ENCODE data around the gene CD38.

CD38 gene

DNA sequence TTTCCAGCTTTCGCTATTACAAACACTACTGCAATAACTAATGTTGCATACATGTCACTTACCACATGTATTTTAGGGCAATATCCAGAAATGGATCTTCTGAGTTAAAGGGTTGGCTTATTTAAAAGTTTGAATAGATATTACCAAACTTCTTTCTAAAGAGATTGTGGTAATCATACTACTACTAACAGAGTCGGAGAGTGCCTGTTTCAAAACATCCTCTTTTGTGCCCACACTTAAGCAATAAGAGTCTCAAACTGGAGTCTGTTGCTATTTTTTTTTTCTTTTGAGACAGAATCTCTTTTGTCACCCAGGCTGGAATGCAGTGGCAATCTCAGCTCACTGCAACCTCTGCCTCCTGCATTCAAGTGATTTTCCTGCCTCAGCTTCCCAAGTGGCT is 124.6 kb downstream of the CD38 start:
- Histone ChIP-seq H3K4me3 (ENCODE audit: low read depth in 1 of 2, low read length in 2 of 2) (no peak overlapping the region), H3K27me3 (ENCODE audit: insufficient read depth, low read length, poor library complexity) (no peaks in the 10 kb centered on the region), H3K4me2 (ENCODE audit: insufficient read depth, low read length) (no peak overlapping the region), H3K9ac (ENCODE audit: low read depth, low read length) (no peak overlapping the region), H4K20me1 (ENCODE audit: insufficient read depth, low read length) (no peaks in the 10 kb centered on the region), H3K27ac (ENCODE audit: low read length) (no peak overlapping the region), H3K4me1 (ENCODE audit: insufficient read depth, low read length) (no peaks in the 10 kb centered on the region), H2AFZ (ENCODE audit: low read depth, low read length) (no peak overlapping the region), H3K36me3 (ENCODE audit: insufficient read depth, low read length) (no peaks in the 10 kb centered on the region), H3K9me3 (ENCODE audit: insufficient read depth, low read length, severe bottlenecking) (no peaks in the 10 kb centered on the region), H3K79me2 (ENCODE audit: insufficient read depth, low read length) (no peaks in the 10 kb centered on the region)
- no peak for DNase-seq
- no peak for ATAC-seq (ENCODE audit: insufficient read depth, low read depth)
- TF ChIP-seq EZH2 (IDR thresholded peaks at IDR 0.05; ENCODE audit: borderline replicate concordance, low read depth, low read length, severe bottlenecking) = no peak
- TF ChIP-seq, protein P1, sequence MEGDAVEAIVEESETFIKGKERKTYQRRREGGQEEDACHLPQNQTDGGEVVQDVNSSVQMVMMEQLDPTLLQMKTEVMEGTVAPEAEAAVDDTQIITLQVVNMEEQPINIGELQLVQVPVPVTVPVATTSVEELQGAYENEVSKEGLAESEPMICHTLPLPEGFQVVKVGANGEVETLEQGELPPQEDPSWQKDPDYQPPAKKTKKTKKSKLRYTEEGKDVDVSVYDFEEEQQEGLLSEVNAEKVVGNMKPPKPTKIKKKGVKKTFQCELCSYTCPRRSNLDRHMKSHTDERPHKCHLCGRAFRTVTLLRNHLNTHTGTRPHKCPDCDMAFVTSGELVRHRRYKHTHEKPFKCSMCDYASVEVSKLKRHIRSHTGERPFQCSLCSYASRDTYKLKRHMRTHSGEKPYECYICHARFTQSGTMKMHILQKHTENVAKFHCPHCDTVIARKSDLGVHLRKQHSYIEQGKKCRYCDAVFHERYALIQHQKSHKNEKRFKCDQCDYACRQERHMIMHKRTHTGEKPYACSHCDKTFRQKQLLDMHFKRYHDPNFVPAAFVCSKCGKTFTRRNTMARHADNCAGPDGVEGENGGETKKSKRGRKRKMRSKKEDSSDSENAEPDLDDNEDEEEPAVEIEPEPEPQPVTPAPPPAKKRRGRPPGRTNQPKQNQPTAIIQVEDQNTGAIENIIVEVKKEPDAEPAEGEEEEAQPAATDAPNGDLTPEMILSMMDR (IDR thresholded peaks at IDR 0.05; ENCODE audit: borderline replicate concordance, extremely low read depth, low read length, poor library complexity, severe bottlenecking) = no peak
